Fibroblast of peridontal ligament (primary cell): ENCODE measurements around the gene POLE.
"Not testable (repeated sequence)": the region's sequence is repeated elsewhere in the genome, so short reads cannot be mapped to it uniquely, and the experiment has no call there.

ENCODE experiments used
- DNase-seq: peaks from one replicate; pipeline ENCODE4 v3.0.0-alpha.2; 2010; ENCODE audit errors: extremely low read depth

POLE gene

DNA sequence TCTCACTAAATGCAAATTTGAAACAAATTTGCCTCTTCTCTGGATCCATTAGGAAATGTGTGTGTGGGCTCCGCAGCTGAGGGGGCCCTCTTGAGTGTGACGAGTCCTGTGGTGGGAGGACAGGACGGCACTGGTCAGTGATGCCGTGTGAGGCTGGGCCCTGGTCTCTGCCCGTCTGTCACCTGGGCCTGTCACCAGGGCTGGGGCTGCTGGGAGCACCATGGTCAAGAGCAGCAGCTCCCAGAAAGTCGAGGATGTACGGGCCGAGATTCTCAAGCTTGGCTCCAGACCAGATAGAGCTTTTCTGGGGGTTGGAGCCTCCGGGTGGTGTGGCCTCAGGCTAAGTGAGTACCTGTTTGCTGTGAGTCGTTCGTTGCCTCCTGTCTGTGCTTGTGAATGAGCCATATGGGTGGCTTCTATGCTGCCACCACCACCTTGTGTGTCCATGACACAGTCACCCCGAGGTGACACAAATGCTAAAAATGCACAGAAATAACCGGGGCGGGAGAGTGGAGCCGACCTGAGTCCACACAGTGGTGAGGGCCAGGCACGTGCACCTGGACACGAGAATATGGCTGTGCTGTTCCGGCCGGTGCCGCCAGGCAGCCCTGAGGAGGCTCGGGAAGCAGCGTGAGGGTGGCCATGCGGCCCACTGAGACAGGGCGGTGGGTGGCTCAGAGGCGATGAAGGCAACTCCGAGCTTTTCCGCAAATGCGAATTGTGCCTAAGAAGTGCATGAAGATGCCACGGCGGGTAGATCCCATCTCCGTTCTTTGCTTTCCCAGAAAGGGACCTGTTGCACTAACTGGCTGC is 32.2 kb upstream of the POLE start:
- DNase-seq: no peak

DNA sequence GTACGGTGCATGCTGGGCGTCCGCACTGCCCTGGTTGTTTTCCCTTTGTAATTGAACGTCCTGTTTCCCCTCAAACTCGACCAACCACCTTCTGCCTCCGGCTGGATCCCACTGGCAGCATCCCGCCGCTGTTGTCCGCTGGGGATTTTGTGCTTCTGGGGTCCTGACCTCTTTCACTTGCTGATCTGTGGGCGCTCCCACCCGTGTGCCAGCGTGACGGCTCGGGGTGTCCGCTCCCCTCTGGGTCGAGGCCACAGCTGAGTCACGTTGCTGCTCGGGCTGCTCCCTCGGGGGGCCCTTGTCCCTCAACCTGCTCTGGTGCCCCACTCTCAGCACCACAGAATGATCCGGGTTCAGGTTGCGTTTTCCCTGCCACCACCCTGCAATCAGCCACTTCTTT is 31.5 kb upstream of the POLE start:
- DNase-seq: no peak

DNA sequence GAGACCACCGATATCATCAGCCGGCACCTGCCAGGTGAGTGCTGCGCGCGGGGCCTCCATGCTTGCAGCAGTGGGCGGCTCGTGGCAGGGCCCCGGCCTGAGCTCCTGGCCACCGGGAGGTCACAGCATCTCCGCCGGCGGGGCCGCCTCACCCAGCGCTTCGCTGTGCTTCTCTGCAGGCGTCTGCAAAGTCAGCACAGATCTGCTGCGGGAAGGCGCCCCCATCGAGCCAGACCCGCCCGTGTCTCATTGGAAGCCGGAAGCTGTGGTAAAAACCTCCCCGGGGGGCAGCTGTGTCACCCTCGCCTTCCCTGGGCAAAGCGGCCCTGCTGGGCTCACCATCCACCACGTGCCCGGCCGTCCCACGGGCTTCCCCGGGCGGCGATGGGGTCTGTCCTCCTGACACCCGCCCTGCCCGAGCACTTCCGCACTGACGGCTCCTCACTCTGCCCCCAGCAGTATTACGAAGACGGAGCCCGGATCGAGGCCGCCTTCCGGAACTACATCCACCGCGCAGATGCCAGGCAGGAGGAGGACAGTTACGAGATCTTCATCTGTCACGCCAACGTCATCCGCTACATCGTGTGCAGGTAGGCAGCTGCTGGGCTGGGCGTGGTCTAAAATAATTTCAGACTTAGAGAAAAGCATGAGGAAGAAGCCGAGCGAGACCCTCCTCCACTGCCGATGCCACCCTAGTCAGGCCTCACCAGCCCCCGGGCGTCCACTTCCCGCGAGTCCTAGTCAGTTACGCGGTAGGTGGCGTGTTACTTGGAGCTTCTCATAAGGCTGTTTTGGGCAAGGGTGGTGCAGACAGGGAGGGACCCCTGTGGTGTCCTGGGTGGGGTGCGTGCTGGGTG is 30.6 kb upstream of the POLE start:
- DNase-seq: no peak

DNA sequence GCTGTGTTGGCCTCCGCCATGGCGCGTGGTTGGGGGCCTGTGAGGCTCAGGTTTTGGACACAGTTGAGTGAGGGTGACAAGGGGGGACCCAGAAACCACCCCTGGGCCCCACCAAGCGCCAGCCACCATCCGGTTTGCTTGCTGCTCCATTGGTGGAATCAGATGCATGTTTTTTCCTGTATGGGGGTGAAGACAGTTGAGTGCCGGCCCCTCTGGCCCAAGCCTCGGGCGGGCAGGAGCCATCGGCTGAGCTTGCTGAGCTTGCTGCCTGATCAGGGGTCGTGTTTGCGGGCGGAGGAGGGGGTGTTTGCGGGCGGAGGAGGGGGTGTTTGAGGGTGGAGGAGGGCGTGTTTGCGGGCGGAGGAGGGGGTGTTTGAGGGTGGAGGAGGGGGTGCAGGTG is 29.9 kb upstream of the POLE start:
- no peak for DNase-seq

DNA sequence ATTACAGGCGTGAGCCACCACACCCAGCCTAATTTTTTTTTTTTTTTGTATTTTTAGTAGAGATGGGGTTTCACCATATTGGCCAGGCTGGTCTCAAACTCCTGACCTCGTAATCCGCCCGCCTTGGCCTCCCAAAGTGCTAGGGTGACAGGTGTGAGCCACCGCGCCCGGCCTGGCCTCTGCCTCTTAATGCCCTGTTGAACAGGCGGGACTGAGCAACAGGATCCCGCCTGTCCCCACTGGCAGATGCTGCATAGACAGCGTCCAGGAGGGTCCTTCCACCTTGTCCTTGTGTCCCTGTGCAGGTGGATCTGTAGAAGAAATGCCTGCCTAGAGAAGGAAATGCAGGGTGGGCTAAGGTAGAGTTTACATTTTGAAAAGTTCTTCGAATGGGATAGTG is 29.2 kb upstream of the POLE start:
- no peak for DNase-seq

DNA sequence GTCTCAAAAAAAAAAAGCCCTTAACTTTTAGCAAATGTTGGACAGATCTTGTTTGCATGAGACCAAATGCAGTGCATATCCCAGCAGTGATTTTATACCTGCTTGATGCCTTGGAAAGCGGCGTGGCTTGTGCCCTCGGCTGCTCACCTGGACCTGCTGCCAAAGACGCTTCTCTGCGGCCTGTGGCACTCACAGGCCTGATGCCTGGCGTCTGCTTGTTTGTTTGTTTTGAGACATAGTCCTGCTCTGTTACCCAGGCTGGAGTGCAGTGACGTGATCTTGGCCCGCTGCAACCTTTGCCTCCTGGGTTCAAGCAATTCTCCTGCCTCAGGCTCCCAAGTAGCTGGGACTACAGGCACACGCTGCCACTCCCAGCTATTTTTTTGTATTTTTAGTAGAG is 28.7 kb upstream of the POLE start:
- no peak for DNase-seq

DNA sequence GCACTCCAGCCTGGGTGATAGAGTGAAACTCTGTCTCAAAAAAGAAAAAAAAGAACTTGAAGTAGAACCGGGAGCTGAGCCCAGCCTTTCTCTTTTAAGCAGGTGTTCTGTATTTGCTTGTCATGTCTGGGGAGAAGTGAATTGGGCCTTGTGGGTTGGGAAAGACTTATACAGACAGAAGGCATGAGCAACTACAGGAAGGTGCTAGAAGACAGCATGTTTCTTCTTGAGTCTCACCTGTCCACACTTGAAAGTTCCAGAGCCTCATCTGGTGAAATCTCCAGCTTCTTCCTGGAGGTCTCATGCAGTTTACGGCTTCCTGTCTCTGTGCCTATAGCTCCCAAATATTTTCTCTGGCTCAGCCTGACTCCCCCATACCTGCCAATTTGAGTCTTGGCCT is 26.0 kb upstream of the POLE start:
- no peak for DNase-seq

DNA sequence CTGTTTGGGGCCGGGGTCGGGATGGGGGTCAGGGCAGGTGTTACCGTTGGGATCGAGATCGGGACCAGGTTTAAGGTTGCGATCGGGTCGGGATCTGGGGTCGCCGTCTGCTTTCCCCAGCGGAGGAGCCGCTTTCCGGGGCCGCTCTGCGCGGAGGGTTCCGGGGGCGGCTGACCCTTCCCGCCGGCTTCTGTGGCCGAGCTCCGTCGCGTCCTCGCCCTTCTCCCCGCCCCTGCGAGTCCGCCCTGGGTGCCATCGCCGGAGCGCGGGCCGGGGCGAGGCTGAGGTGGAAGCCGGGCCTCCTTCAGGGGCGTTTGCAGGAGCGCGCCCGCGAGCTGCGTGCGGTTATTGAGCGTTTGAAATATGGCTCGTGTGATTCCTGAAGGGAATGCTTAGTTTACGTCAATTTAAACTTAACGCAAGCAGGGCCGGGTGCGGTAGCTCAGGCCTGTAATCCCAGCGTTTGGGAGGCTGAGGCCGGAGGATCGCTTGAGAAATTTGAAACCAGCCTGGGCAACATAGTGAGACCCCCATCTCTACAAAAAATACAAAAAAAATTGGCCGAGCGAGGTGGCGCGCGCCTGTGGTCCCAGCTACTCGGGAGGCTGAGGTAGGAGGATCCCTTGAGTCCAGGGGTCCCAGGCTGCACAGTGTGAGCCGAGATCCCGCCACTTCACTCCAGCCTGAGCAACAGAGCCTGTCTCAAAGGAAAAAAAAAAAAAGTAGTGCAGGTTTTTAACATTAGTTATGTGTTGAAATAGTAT is 24.1 kb upstream of the POLE start:
- DNase-seq: peak; percentile 20

DNA sequence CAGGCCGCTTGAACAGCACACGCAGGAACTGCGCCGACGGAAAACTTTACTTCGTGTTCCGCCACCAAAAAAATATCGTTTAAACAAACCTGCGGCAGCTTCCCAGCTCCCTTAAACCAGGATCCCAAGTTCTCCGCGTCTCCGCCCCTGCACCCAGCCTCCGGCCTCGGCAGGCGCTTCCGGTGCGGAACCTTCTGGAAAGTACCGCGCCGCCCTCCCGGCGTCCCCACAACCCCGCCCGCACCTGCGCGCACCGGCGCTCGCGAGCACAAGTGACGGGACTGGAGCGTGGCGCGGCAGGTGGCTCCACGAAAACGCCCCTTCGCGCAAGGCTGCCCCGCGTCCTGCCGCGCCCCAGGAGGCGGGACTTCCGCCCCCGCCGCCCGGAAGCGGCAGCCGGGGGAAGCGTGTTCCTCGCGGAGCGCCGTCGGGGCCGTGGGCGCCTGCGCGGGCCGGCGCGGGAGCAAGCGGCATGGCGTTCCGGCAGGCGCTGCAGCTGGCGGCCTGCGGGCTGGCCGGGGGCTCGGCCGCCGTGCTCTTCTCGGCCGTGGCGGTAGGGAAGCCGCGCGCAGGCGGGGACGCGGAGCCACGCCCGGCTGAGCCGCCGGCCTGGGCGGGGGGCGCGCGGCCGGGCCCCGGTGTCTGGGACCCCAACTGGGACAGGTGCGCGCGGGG is 23.4 kb upstream of the POLE start, which contains the start of gene PGAM5:
TSS of gene PGAM5 (plus strand) at position 438 of the 675 bp plus-strand sequence. CDS start at position 473, 35 bp downstream.
- DNase-seq: peak; percentile 58

DNA sequence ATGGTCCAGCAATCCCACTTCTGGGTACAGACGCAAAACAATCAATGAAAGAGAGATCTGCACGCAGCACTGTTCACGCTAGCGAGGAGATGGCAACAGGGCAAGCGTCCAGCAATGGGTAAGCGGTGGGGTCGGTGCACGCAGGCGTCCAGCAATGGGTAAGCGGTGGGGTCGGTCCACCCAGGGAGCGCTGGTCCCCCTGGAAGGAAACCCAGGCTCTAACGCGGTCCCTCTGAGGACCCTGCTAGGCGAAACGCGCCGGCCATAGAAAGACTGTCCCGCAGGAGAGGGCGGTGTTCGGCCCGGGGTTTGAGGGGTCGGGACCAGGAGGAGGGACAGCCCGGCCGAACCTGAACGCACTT is 22.9 kb upstream of the POLE start:
- DNase-seq: no peak

DNA sequence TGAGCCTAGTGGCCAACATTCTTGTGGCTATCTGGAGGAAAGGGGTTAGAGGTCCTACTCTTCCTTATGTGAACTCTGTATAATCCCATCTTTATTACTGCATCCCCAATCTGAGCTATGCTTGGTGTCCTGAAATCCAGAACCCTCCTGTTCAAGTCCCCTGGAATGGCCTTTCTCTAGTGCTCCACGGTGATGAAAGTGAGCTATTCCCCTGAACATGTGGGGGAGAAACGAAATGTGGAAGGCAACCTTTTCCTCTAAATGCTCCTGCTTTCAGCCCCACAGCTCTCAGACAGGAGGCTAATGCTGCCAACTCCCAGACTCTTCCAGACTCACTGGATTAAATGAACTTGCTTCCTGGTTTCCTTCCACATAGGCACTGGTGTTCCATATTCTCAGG is 21.0 kb upstream of the POLE start:
- no peak for DNase-seq

DNA sequence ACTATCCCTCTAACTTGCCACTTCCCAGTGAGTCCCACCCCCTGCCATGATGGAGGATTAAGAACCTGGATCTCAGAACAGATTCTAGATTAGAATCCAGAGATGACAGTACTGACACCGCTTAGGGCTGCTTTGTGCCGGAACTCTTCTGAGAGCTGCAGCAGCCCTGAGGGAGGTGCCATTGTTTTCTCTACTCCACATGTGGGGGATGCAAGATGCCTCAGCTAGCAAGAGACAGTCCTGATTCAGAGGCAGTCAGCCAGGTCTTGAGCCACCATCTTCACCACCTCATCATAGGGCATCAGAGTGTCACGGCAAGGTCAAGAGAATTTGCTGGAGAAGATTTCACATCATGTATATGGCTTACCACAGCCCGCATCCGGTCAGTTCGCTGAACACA is 20.1 kb upstream of the POLE start:
- DNase-seq: no peak

DNA sequence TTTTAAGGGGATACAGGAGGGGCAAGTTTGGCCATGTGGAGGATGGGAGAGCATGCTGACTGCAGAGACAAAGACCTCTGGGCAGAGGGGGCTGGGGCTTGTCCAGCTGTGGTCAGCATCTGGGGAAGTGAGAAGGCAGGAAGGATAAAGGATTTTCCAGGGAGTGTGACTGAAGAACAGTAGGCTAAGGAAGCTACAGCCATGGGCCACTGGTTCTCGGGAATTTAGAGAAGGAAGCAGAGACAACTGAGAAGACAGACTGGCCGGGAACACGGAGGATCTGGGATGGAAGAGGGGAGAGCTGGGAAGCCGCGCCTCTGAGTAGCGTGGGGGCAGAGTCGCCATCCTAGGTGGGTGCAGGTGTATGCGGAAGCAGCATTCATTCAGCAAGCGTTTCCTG is 16.5 kb upstream of the POLE start:
- no peak for DNase-seq

DNA sequence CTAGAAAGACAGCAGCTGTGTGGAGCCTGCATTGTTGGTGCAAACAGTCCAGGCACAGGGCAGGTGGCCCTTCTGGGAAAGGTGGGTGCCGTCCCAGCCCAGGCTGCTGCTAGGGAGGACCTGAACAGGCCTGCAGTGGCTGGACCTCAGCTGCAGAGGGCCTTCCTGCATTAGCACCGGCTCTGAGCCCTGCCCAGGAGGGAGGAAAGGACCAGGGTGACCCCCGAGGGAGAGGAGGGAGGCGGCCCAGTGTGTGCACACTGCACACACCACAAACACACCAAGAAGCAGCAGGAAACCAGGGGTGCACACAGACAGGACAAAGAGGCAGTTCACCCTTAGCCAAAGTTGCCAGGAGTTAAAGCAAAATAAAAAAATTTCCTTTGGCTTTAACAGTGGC is 15.5 kb upstream of the POLE start:
- DNase-seq: no peak

DNA sequence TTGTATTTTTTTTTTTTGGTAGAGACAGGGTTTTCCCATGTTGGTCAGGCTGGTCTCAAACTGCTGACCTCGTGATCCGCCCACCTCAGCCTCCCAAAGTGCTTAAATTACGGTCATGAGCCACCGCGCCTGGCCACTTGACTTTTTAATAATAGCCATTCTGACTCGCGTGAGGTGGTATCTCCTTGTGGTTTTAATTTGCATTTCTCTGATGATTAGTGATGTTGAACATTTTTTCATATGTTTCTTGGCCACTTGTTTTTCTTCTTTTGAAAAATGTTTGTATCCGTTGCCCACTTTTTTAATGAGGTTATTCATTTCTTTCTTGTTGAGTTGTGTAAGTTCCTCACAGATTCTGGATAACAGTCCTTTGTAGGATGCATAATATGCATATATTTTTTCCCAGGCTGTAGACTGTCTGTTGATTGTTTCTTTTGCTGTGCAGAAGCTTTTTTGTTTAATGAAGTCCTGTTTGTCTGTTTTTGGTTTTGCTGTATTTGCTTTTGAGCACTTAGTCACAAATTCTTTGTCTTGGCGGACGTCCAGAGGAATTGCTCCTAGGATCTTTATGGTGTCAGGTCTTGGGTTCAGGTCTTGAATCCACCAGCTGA is 13.2 kb upstream of the POLE start:
- DNase-seq: peak; percentile 30

DNA sequence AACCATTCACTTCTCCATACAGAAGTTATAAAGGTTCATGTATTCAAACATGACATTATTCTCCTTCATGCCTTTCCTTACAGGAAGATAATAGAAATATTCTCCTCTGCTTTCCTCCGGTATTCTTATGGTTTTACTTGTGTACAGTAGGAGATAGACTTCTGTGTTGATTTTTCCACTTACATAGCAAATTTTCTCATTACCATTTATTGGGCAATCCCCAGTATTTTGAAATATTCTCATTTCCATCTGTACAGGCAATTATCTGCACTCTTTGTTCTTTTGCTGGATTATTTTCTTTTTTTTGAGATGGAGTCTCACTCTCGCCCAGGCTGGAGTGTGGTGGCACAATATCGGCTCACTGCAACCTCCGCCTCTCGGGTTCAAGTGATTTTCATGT is 11.2 kb upstream of the POLE start:
- DNase-seq: no peak

DNA sequence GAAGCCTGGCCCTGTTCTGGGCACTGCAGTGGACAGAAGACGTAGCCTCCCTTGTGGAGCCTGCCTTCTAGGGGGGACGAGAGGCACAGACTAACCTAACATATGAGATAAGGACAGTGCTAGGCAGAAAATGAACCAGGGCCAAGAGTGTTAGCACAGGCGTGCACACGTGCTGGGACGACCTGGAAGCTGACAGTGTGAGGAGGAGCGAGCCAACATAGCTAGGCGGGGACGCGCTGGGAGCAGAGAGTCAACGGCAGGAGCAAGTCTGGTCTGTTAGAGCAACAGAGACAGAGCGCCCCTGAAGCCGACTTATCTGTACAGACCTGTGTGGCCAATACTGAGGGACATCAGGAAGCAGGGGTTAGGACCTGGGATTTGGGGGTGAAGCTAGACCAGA is 8.3 kb upstream of the POLE start:
- DNase-seq: no peak

DNA sequence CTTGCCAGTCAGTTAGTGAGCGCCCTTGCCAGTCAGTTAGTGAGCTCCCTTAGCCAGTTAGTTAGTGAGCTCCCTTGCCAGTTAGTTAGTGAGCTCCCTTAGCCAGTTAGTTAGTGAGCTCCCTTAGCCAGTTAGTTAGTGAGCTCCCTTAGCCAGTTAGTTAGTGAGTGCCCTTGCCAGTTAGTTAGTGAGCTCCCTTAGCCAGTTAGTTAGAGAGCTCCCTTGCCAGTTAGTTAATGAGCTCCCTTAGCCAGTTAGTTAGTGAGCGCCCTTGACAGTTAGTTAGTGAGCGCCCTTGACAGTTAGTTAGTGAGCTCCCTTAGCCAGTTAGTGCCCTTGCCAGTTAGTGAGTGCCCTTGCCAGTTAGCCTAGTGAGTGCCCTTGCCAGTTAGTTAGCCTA is 7.7 kb upstream of the POLE start:
- DNase-seq: not testable (repeated sequence)

DNA sequence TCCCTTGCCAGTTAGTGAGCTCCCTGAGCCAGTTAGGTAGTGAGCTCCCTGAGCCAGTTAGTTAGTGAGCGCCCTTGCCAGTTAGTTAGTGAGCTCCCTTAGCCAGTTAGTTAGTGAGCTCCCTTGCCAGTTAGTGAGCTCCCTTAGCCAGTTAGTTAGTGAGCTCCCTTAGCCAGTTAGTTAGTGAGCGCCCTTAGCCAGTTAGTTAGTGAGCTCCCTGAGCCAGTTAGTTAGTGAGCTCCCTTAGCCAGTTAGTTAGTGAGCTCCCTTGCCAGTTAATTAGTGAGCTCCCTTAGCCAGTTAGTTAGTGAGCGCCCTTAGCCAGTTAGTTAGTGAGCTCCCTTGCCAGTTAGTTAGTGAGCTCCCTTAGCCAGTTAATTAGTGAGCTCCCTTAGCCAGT is 4.9 kb upstream of the POLE start:
- DNase-seq: not testable (repeated sequence)

DNA sequence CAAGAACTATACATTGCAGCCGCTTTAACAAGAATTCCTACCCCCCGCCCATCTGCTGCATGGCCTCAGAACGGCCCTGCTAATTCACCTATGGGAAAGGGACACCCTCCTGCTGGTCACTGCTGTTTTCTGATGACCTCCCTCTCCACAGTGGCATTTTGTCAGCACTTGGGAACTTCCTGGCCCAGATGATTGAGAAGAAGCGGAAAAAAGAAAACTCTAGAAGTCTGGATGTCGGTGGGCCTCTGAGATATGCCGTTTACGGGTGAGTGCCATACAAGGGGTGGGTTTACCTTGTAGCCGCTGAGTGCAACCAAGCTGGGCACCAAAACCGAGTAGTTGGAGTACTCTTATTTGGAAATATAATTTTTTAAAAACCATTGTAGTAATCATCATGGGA is 3.0 kb upstream of the POLE start:
- no peak for DNase-seq

DNA sequence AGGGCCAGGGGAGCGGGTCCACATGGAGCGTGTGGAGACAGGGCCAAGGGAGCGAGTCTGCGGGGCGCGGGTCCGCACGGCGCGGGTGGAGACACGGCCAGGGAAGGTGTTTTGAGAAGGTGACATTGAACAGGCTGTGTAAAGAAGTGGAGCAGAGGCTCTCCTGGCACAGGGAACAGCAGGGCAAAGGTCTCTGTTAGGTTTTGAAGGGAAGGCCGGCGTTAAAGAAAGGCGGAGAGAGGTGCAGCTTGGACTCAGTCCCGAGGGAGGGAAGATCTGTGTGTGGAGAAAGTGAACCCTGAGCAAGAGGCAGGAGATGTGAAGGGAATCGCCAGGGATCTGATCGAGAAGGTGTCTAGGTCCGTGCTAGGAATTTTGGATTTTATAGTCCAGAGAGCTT is 2.1 kb upstream of the POLE start:
- DNase-seq: no peak
